Measurements from ENCODE around the gene ANXA11. TPM values are rescaled to one million over a fixed set of nuclear protein-coding genes. Genes with fewer than 3 reads are reported as not detected.
"Not testable (repeated sequence)": the region's sequence is repeated elsewhere in the genome, so short reads cannot be mapped to it uniquely, and the experiment has no call there.

ANXA11 gene
- total RNA-seq, 1 experiment from 2014 or later = 434 TPM

GRCh38 chr10:80223031-80223419 lies 17.7 kb upstream of the ANXA11 start:
- H3K4me3 ChIP-seq (ENCODE audit: low read length); H3K27ac ChIP-seq (ENCODE audit: low read length); H3K36me3 ChIP-seq (ENCODE audit: low read depth, low read length); H3K9me2 ChIP-seq (replicated peaks; ENCODE audit: low read length); H3K4me2 ChIP-seq (ENCODE audit: low read length); H3K4me1 ChIP-seq (ENCODE audit: insufficient read depth, low read length); H4K20me1 ChIP-seq (ENCODE audit: low read length); H3K9me3 ChIP-seq (ENCODE audit: low read length); H3F3A ChIP-seq (ENCODE audit: low read length, unreplicated experiment); BruUV-seq (replicated peaks); H3K9ac ChIP-seq (ENCODE audit: low read length); H2AFZ ChIP-seq (ENCODE audit: low read length); intact Hi-C loops (cut with micrococcal nuclease); H3K27me3 ChIP-seq (ENCODE audit: low read length); H3K79me2 ChIP-seq (ENCODE audit: low read length); DNase-seq: not testable (repeated sequence)
- ChIA-PET POLR2A (ENCODE audit: unreplicated experiment) (interaction anchor here (0.6 to 1.0 kb wide), 4 partner anchors 15 to 68 kb away, joined by 3 to 12 read pairs (median 4); no protein-coding TSS in a partner anchor), CTCF (interaction anchor here (0.6 to 3.7 kb wide), 11 partner anchors 10 to 848 kb away, joined by 3 to 120 read pairs (median 5); no protein-coding TSS in a partner anchor)
- peak; percentile 3; the same call in 1 of the 2 replicates for ATAC-seq

GRCh38 chr10:80218878-80219277 lies 13.5 kb upstream of the ANXA11 start:
- H4K20me1 ChIP-seq (ENCODE audit: low read length); POLR2A ChIA-PET (ENCODE audit: unreplicated experiment); H3K4me2 ChIP-seq (ENCODE audit: low read length); H3K27ac ChIP-seq (ENCODE audit: low read length); H3K4me1 ChIP-seq (ENCODE audit: insufficient read depth, low read length); CTCF ChIA-PET; H3K27me3 ChIP-seq (ENCODE audit: low read length); ATAC-seq; H3K9ac ChIP-seq (ENCODE audit: low read length); H3K9me3 ChIP-seq (ENCODE audit: low read length); intact Hi-C loops (cut with micrococcal nuclease); H3K4me3 ChIP-seq (ENCODE audit: low read length); H3F3A ChIP-seq (ENCODE audit: low read length, unreplicated experiment); BruUV-seq (replicated peaks); H3K79me2 ChIP-seq (ENCODE audit: low read length); H3K36me3 ChIP-seq (ENCODE audit: low read depth, low read length); H2AFZ ChIP-seq (ENCODE audit: low read length); H3K9me2 ChIP-seq (replicated peaks; ENCODE audit: low read length): not testable (repeated sequence)
- DNase-seq = peak; percentile 1

GRCh38 chr10:80214368-80214982 lies 9.1 kb upstream of the ANXA11 start:
- H3K27me3 ChIP-seq (ENCODE audit: low read length); H2AFZ ChIP-seq (ENCODE audit: low read length); BruUV-seq (replicated peaks); H3K9me2 ChIP-seq (replicated peaks; ENCODE audit: low read length); DNase-seq; H3F3A ChIP-seq (ENCODE audit: low read length, unreplicated experiment); H3K36me3 ChIP-seq (ENCODE audit: low read depth, low read length); H3K4me3 ChIP-seq (ENCODE audit: low read length); POLR2A ChIA-PET (ENCODE audit: unreplicated experiment); H3K9ac ChIP-seq (ENCODE audit: low read length); H3K9me3 ChIP-seq (ENCODE audit: low read length); H3K4me2 ChIP-seq (ENCODE audit: low read length); H4K20me1 ChIP-seq (ENCODE audit: low read length); ATAC-seq; H3K27ac ChIP-seq (ENCODE audit: low read length); intact Hi-C loops (cut with micrococcal nuclease); CTCF ChIA-PET: not testable (repeated sequence)
- Histone ChIP-seq H3K4me1 (ENCODE audit: insufficient read depth, low read length) (peaks cover 22% of the 10 kb centered on the region), H3K79me2 (ENCODE audit: low read length) (peaks cover 20% of the 10 kb centered on the region)

GRCh38 chr10:80212535-80213115 lies 7.3 kb upstream of the ANXA11 start:
- H3K36me3 ChIP-seq (ENCODE audit: low read depth, low read length); H2AFZ ChIP-seq (ENCODE audit: low read length); H3K9ac ChIP-seq (ENCODE audit: low read length); H4K20me1 ChIP-seq (ENCODE audit: low read length); H3K9me2 ChIP-seq (replicated peaks; ENCODE audit: low read length); H3K9me3 ChIP-seq (ENCODE audit: low read length); H3F3A ChIP-seq (ENCODE audit: low read length, unreplicated experiment); H3K27me3 ChIP-seq (ENCODE audit: low read length); H3K4me3 ChIP-seq (ENCODE audit: low read length); H3K4me2 ChIP-seq (ENCODE audit: low read length); H3K27ac ChIP-seq (ENCODE audit: low read length); intact Hi-C loops (cut with micrococcal nuclease); BruUV-seq (replicated peaks): not testable (repeated sequence)
- peak; percentile 66 for DNase-seq
- ChIA-PET POLR2A (ENCODE audit: unreplicated experiment) (interaction anchor here (0.6 kb wide), 1 partner anchor 1450 kb away, joined by 4 read pairs; no protein-coding TSS in a partner anchor), CTCF (interaction anchor here (0.6 to 1.4 kb wide), 4 partner anchors 10 to 69 kb away, joined by 3 read pairs; no protein-coding TSS in a partner anchor)
- peak; percentile 57 for ATAC-seq
- Histone ChIP-seq H3K4me1 (ENCODE audit: insufficient read depth, low read length) (peaks cover 40% of the 10 kb centered on the region), H3K79me2 (ENCODE audit: low read length) (peaks cover 39% of the 10 kb centered on the region)

All from PC-3 (cell line).